ENCODE measurements around the gene ZMYND8. TPM values are rescaled to one million over a fixed set of nuclear protein-coding genes. Genes with fewer than 3 reads are reported as not detected.

ZMYND8 gene
- total RNA-seq, 1 experiment from 2014 or later, result 50.7 TPM

DNA sequence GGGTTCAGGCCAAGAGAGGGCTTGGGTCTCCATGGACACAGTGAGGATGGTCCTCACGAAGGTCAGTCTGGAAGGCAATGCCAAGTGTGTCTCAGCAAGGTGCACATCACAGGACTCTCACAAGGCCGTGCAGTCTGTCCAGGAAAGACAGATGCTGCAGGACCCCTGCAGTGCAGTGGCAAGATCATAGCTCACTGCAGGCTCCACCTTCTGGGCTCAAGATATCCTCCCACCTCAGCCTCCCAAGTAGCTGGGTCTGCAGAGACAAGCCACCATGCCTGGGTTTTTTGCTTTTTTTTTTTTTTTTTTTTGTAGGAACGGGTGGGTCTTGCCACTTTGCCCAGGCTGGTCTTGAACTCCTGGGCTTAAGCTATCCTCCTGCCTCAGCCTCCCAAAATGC, 26.4 kb downstream of the ZMYND8 start:
- peaks cover 70% of the 10 kb centered on the region for H3K4me1 ChIP-seq (ENCODE audit: control insufficient read depth, insufficient read depth, low read length)
- BruUV-seq (replicated peaks), result no TSS peak
- in situ Hi-C loops (cut with HindIII; ENCODE audit: low pct_unique_long_range_greater_than_20kb, low sequenced_read_pairs) (no loop called here), intact Hi-C loops (cut with micrococcal nuclease; ENCODE audit: unreplicated experiment) (loop anchor here (10.0 kb wide), 1 partner anchor 55 kb away; no protein-coding TSS in a partner anchor)
- ChIA-PET POLR2A (interaction anchor here (0.6 to 1.7 kb wide), 3 partner anchors 29 to 54 kb away, joined by 5 to 14 read pairs (median 12); no protein-coding TSS in a partner anchor), CTCF (interaction anchor here (0.6 to 1.1 kb wide), 4 partner anchors 29 to 556 kb away, joined by 3 to 7 read pairs (median 3); no protein-coding TSS in a partner anchor)
- peak overlapping the region; percentile 99 for H3K27ac ChIP-seq (ENCODE audit: low read length)
- no peak overlapping the region for H3K4me3 ChIP-seq (ENCODE audit: low read depth in 2 of 2, low read length in 2 of 2)
- H3K9me3 ChIP-seq (ENCODE audit: control insufficient read depth, insufficient read depth, low read depth, low read length), result no peaks in the 10 kb centered on the region
- TF ChIP-seq SIN3A (IDR thresholded peaks at IDR 0.05; ENCODE audit: borderline replicate concordance, insufficient read depth, low read depth, low read length) (no peak), TCF7L2 (IDR thresholded peaks at IDR 0.05; ENCODE audit: low read depth, low read length) (no peak), POLR2AphosphoS5 (IDR thresholded peaks at IDR 0.05; ENCODE audit: low read depth, low read length) (no peak), CTCF (IDR thresholded peaks at IDR 0.05) (no peak)
- TF ChIP-seq, protein P1, sequence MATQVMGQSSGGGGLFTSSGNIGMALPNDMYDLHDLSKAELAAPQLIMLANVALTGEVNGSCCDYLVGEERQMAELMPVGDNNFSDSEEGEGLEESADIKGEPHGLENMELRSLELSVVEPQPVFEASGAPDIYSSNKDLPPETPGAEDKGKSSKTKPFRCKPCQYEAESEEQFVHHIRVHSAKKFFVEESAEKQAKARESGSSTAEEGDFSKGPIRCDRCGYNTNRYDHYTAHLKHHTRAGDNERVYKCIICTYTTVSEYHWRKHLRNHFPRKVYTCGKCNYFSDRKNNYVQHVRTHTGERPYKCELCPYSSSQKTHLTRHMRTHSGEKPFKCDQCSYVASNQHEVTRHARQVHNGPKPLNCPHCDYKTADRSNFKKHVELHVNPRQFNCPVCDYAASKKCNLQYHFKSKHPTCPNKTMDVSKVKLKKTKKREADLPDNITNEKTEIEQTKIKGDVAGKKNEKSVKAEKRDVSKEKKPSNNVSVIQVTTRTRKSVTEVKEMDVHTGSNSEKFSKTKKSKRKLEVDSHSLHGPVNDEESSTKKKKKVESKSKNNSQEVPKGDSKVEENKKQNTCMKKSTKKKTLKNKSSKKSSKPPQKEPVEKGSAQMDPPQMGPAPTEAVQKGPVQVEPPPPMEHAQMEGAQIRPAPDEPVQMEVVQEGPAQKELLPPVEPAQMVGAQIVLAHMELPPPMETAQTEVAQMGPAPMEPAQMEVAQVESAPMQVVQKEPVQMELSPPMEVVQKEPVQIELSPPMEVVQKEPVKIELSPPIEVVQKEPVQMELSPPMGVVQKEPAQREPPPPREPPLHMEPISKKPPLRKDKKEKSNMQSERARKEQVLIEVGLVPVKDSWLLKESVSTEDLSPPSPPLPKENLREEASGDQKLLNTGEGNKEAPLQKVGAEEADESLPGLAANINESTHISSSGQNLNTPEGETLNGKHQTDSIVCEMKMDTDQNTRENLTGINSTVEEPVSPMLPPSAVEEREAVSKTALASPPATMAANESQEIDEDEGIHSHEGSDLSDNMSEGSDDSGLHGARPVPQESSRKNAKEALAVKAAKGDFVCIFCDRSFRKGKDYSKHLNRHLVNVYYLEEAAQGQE (IDR thresholded peaks at IDR 0.05; ENCODE audit: insufficient read depth in 1 of 2, low read depth in 2 of 2, low read length in 1 of 2), result no peak
- ATAC-seq, result no peak
- no peak for DNase-seq (ENCODE audit: low read depth, low spot score)
- H3K36me3 ChIP-seq (ENCODE audit: control insufficient read depth, insufficient read depth, low read length), result no peaks in the 10 kb centered on the region
- H3K27me3 ChIP-seq (ENCODE audit: control insufficient read depth, insufficient read depth, low read length), result no peaks in the 10 kb centered on the region

GRCh38 chr20:47328129-47328528, 28.4 kb downstream of the ZMYND8 start:
- no peak for TF ChIP-seq CTCF (IDR thresholded peaks at IDR 0.05)
- TF ChIP-seq SIN3A (IDR thresholded peaks at IDR 0.05; ENCODE audit: borderline replicate concordance, insufficient read depth, low read depth, low read length), result no peak
- TF ChIP-seq, protein P1 (IDR thresholded peaks at IDR 0.05; ENCODE audit: insufficient read depth in 1 of 2, low read depth in 2 of 2, low read length in 1 of 2), result no peak
- TF ChIP-seq TCF7L2 (IDR thresholded peaks at IDR 0.05; ENCODE audit: low read depth, low read length), result no peak
- no peak for TF ChIP-seq POLR2AphosphoS5 (IDR thresholded peaks at IDR 0.05; ENCODE audit: low read depth, low read length)
- no peaks in the 10 kb centered on the region for H3K9me3 ChIP-seq (ENCODE audit: control insufficient read depth, insufficient read depth, low read depth, low read length)
- H3K27me3 ChIP-seq (ENCODE audit: control insufficient read depth, insufficient read depth, low read length), result no peaks in the 10 kb centered on the region
- CTCF ChIA-PET, result no interaction called here
- ATAC-seq, result no peak
- intact Hi-C loops (cut with micrococcal nuclease; ENCODE audit: unreplicated experiment) (loop anchor here (5.0 kb wide), 1 partner anchor 54 kb away; no protein-coding TSS in a partner anchor), in situ Hi-C loops (cut with HindIII; ENCODE audit: low pct_unique_long_range_greater_than_20kb, low sequenced_read_pairs) (no loop called here)
- DNase-seq (ENCODE audit: low read depth, low spot score), result no peak
- peaks cover 69% of the 10 kb centered on the region for H3K4me1 ChIP-seq (ENCODE audit: control insufficient read depth, insufficient read depth, low read length)
- no TSS peak for BruUV-seq (replicated peaks)
- peak overlapping the region; percentile 99 for H3K27ac ChIP-seq (ENCODE audit: low read length)
- POLR2A ChIA-PET, result interaction anchor here (0.6 kb wide), 1 partner anchor 120 kb away, joined by 14 read pairs; no protein-coding TSS in a partner anchor
- H3K36me3 ChIP-seq (ENCODE audit: control insufficient read depth, insufficient read depth, low read length), result no peaks in the 10 kb centered on the region
- no peak overlapping the region for H3K4me3 ChIP-seq (ENCODE audit: low read depth in 2 of 2, low read length in 2 of 2)

Data from Panc1 (cell line).